SU-DHL-6 (cell line): ENCODE measurements around the gene ZNF205.
"Not testable (repeated sequence)": the region's sequence is repeated elsewhere in the genome, so short reads cannot be mapped to it uniquely, and the experiment has no call there.

Source experiments
- CTCF ChIP-seq: fragments of 200-600 bp; sonication (generic); IDR thresholded peaks from one replicate; pipeline ENCODE4 v1.5.1; 2017; ENCODE audit warnings: antibody characterized with exemption, mild to moderate bottlenecking, low read length, moderate library complexity; ENCODE audit not compliant: insufficient read depth, poor library complexity, severe bottlenecking
- EZH2phosphoT487 ChIP-seq: fragments of 200-600 bp; sonication (generic), shearing (Covaris generic); conservative IDR thresholded peaks from 2 replicates; pipeline ENCODE4 v1.6.1; 2018; ENCODE audit warnings: mild to moderate bottlenecking, antibody characterized with exemption, low read length, moderate library complexity, mixed read lengths

DNA sequence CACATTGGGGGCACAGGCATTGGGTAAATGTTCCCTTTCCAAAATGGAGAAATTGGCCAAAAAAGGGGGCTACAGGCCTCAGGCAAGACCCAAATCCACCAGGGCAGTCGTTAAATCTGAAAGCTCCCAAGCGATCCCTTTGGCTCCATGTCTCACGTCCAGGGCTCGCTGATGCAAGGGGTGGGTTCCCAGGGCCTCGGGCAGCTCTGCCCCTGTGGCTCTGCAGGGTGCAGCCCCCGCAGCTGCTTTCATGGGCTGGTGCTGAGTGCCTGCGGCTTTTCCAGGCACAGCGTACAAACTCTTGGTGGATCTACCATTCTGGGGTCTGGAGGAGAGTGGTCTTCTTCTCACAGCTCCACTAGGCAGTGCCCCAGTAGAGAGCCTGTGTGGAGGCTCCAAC lies 29.0 kb upstream of the ZNF205 start:
- not testable (repeated sequence) for TF ChIP-seq EZH2phosphoT487, CTCF
